Measurements from ENCODE around the gene MEF2C. TPM values are rescaled to one million over a fixed set of nuclear protein-coding genes. Genes with fewer than 3 reads are reported as not detected.

The MEF2C gene
- total RNA-seq, 1 donor from 2014 or later, result 125 TPM

DNA sequence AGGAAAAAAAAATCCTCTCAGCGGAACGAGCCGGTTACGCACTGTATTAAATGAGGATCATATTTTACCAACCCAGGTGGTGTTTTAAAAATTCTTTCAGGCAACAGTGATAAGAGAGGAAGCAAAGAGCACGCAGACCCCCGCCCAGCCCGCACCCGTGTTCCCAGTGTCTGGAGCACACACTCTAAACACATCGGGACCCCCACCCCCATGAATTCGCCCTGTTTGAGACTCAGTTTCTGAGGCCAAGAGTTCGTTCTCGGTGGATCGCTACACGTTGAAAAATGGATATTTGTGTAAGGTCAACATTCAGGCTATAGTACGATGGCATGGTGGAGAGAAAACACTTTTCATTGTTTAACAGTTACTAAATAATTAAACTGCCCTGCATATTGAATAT, 196.3 kb downstream of the MEF2C start:
- no peak for DNase-seq

GRCh38 chr5:88685591-88686541, 197.1 kb downstream of the MEF2C start:
- DNase-seq, result no peak

GRCh38 chr5:88683506-88684135, 199.4 kb downstream of the MEF2C start:
- no peak for DNase-seq

DNA sequence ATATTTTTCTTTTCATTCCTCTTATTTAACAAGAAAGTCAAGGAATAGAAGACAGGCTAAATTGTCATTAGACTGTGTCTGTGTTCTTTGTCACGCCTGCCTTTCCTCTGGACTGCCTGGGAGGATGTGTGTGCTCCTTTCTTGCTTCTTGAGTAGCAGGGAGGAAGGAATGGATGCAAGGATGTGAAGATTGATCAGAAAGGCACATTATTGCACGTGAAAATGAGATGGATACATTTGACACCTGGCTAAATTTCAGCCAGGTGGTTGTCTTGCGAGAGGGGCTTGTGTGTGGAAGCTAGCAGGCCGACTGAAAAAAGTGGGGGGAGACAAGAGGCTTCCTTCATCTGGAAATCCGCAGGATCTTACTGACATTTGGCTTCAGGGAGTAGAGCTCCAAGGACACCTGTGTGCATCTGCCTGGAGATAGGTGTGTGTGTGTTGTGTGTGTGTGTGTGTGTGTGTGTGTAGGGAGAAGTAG, 200.1 kb downstream of the MEF2C start:
- DNase-seq, result no peak

GRCh38 chr5:88682131-88682530, 200.9 kb downstream of the MEF2C start:
- no peak for DNase-seq

GRCh38 chr5:88681211-88681803, 201.7 kb downstream of the MEF2C start:
- DNase-seq, result no peak

- no peak for DNase-seq
Observed at GRCh38 chr5:88680253-88681132, 202.5 kb downstream of the MEF2C start.

DNA sequence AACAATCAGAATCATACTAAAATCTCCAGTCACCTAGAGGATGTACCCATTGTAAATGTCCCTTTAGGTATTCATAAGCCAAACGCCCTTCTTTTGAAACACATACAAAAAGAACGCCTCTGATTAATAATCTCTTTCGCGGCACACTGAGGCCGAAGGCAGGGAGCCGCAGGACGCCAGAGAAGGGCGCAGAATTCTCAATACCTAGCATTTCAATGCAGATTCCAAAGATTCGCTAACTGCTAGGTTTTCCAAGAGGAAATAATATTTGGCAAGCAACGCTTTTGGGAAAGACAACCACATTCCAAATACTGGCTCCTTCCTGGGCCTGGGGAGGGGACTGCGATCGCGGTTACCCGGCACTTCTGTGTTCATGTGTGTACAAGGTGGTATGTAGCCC, 203.3 kb downstream of the MEF2C start:
- no peak for DNase-seq

DNA sequence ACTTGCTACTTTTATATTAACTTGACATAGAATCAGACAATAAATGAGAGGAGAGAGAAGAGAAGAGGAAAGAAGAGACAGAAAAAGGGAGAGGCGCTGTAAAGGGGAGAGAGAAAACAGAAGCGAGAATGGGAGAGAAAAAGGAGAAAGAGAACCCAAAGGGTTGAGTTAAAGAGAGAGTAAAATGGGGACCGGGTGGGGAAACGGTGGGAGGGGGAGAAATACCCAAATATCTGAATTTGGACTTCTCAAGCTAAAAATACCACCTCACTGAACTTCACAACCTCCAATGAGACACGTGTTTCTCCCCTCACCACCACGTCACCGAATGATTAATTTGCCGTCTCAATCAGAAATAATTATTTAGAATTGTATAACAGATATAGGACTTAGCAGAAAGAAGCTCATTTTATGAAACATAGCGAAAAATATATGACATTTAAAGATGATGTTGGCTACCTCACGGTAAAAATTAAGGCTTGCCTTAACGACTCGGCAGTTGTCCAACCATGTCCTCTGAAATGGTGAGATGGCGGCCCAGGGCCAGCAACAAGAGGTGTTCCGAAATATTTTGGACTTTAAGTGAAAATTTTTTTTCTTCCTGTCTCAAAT, 204.1 kb downstream of the MEF2C start:
- no peak for DNase-seq

DNA sequence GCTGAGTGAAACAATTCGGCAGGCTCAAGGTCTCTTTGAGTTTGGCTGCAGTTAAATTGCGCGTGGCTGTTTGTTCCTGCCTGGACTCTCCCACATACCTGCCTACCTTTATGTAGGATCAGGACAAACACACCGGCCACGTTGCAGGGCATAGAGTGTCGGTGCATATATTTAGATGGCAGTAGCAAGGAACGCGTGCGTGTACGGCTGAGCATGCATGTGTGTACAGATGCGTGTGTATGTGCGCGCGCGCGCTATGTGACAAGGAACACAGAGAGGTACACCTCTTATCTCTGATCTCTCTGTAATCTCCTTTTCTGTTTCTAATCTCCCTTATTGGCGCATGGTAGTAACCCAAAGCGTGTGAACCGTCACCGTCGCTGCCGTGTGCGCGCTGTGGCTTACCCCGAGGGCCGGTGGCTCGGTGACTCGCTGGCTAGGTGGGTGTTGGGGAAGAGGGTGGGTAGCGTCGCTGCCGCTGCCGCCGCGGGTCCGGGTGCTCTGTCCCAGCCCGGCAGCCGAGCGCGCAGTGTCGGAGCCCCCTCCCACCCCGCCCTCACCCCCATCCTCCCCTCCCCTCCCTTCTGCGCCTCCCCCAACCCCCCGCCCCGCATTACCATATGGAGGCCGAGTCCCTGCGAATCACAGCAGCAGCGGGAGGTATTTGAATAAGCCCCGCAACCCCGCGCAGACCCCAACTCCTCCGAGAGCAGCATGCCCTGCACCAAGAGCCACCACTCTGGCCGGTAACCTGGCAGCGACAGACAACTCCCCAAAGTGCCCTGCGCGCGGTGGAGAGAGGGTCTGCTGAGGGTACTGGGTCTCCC, 204.8 kb downstream of the MEF2C start:
- DNase-seq, result no peak

DNA sequence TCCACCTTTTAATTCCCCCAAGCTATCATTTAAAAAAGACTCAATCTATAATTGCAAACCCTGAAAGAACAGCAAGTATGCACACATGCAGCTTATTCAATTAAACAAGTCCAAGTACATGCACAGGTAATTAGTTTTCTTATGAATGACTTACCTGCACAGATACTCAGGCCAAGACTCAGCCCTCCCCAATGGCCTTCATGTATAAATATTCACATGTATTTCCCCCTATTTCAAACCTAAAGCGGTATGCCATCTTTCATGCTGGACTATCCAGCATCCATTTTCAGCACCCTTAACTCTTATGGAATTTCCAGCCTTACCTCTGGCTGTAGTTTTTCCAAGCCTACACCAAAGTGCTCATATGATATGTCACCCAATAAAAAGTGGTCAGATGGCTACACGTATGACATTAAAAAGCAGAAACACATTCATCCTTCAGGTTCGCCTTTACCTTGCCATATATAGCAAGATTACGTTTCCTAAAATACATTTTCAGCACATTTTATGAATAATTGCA, 205.5 kb downstream of the MEF2C start:
- no peak for DNase-seq

DNA sequence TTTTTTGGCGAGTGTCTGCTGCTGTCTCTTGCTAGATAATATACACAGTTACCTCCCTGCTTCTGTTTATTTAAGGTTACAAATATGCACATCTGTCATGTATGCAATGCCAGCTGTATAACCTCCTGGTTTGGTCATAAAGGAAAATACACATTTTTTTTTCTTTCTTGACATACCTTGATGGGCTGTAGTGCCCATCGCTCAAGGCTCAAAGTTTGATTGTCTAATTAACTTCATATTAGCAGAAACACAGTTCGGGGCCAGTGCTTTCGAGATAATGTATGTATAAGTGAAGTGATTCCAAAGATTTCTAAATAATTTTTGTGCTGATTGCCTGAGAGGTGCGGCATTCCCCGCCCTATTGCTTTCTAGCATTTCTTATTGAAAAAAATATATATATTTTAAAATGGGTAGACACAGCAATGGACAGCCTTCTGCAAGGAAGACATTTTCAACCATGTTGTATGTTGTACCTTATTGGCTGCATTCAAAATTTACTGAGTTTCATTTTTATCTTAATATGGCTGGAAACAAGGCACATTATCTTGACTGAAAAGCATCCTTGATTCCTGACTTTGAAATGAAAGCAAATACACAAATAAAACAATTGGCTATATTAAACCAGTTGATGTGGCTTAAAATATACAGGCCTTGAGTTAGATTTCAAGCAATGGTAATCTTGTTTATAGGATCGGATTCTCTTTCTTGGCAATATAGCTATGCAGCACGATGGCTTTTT, 206.2 kb downstream of the MEF2C start:
- no peak for DNase-seq

GRCh38 chr5:88675708-88676636, 207.0 kb downstream of the MEF2C start:
- DNase-seq, result no peak

- DNase-seq, result no peak
Observed at GRCh38 chr5:88675168-88675707, 207.7 kb downstream of the MEF2C start.

DNA sequence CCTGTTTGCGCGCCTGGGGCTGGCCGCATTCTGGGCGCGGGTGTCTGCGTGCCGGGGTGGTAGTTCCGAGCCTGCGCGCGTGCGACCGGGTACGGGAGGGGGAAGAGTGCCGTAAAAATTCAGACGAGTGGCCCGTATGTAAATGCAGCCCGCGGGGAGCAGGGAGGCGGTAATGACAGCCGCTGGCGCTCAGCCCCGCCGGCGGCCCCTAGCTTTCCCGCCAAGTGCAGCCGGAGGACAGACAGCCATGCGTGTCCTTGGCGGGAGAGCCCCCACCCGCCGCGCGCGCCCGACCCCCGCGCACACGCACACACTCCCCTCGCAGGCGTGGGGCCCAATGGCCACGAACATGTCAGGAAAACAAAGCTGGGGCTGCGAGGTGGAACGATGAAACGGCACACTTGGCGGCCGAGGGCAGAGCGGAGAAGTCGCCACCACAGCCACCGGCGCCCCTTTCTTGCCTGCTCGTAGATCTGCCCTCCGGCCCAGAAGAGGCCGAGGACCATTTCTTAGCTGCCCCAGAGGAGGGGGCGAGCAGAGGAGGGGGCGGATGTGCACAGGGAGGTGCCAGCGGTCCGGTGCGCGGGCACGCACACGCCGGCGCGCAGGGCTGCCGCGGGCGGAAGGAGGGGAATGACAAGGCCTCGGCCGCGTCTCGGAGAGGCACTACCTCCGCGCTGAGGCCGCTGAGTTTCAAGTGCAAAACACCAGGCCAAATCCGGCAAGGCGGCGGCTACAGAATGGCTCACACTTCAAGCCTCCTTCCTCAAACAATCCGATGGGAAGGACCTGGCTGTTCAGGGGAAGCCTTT, 208.4 kb downstream of the MEF2C start:
- DNase-seq, result no peak

GRCh38 chr5:88673253-88674105, 209.5 kb downstream of the MEF2C start:
- no peak for DNase-seq

All from skin of body (tissue), 2 donors.